DND-41 (cell line): Measurements from ENCODE around the gene SMAD9.

Source experiments
- CTCF ChIP-seq: IDR thresholded peaks from 2 replicates; pipeline ENCODE4 v1.5.1; 2012; ENCODE audit warnings: borderline replicate concordance, low read length, moderate library complexity, mild to moderate bottlenecking; ENCODE audit not compliant: poor library complexity, severe bottlenecking; ENCODE audit errors: extremely low read depth
- EZH2 ChIP-seq: IDR thresholded peaks from 3 replicates; pipeline ENCODE4 v1.6.1; 2012; ENCODE audit warnings: borderline replicate concordance, low read depth, mild to moderate bottlenecking, moderate library complexity, low read length, inconsistent platforms; ENCODE audit not compliant: severe bottlenecking

GRCh38 chr13:36959456-36960116 is 39.5 kb upstream of the SMAD9 start:
- no peak for TF ChIP-seq CTCF
- no peak for TF ChIP-seq EZH2
